ENCODE data around the gene ZNF532. TPM values are rescaled to one million over a fixed set of nuclear protein-coding genes. Genes with fewer than 3 reads are reported as not detected.

The ZNF532 gene
- total and polyA plus RNA-seq, 2 donors, result 11.6 to 11.9 TPM

DNA sequence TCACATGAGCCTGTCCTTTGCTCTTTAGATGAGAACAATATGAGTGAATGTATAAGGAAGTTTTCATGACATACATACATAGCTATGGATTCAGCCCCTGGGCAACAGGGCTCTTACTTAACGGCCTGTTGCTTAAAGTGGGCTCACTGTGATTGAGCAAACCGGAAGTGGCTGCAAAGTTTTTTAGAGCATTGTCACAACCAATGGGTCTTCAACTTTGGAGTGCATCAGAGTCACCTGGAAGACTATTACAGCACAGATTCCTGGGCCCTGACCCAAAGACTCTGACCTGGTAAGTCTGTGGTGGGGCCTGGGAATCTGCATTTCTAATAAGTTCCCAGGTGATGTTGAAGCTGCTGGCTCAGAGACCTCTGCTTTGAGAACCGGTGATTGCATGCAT is 168.7 kb downstream of the ZNF532 start:
- DNase-seq (ENCODE audit: low read depth in 6 of 9, low spot score in 9 of 9), result no peak
- H3K4me3 ChIP-seq (ENCODE audit: low read length in 2 of 2), result no peak overlapping the region
- 92% methylated on average over 3 of the region's 3 CpGs for WGBS

DNA sequence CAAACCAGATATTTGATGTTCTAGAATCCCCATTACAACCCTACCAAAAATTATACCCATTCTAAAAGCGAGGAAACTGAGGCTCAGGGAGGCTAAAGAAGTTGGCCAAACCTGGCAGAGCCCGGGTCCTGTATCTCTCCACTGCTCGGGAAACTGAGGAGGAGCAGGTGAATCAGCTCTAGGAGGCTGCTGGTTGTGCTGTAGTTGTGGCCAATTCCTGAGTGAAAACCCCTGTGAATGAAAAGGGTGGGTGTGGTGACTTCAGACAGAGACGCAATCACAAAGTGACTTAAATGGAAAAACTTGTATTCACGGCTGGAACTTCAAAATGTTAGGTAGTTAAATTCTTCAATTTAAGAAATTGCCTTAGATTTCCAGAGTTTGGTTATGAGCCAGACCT is 169.3 kb downstream of the ZNF532 start:
- no peaks in the 10 kb centered on the region for H3K27me3 ChIP-seq (ENCODE audit: control insufficient read depth in 2 of 2, insufficient read depth in 1 of 2, low read length in 1 of 2)
- no peaks in the 10 kb centered on the region for H3K36me3 ChIP-seq (ENCODE audit: control insufficient read depth in 2 of 2, insufficient read depth in 2 of 2, low read length in 1 of 2)
- H3K4me3 ChIP-seq (ENCODE audit: low read length in 2 of 2), result no peak overlapping the region
- no peak for DNase-seq (ENCODE audit: low read depth in 6 of 9, low spot score in 9 of 9)
- no peak overlapping the region for H3K27ac ChIP-seq (ENCODE audit: low read depth in 1 of 2, low read length in 1 of 2)
- WGBS, result 93% methylated on average over 5 of the region's 5 CpGs
- no peaks in the 10 kb centered on the region for H3K4me1 ChIP-seq (ENCODE audit: control insufficient read depth in 2 of 2, insufficient read depth in 2 of 2, low read length in 2 of 2)
- H3K9me3 ChIP-seq (ENCODE audit: control insufficient read depth in 2 of 2, insufficient read depth in 1 of 2, low read length in 1 of 2), result no peaks in the 10 kb centered on the region

More for the DNA sequence above, 168.7 kb downstream of the ZNF532 start:
- Histone ChIP-seq H3K36me3 (ENCODE audit: control insufficient read depth in 2 of 2, insufficient read depth in 2 of 2, low read length in 1 of 2) (no peaks in the 10 kb centered on the region), H3K4me1 (ENCODE audit: control insufficient read depth in 2 of 2, insufficient read depth in 2 of 2, low read length in 2 of 2) (no peaks in the 10 kb centered on the region), H3K27me3 (ENCODE audit: control insufficient read depth in 2 of 2, insufficient read depth in 1 of 2, low read length in 1 of 2) (no peaks in the 10 kb centered on the region), H3K27ac (ENCODE audit: low read depth in 1 of 2, low read length in 1 of 2) (no peak overlapping the region), H3K9me3 (ENCODE audit: control insufficient read depth in 2 of 2, insufficient read depth in 1 of 2, low read length in 1 of 2) (no peaks in the 10 kb centered on the region)

DNA sequence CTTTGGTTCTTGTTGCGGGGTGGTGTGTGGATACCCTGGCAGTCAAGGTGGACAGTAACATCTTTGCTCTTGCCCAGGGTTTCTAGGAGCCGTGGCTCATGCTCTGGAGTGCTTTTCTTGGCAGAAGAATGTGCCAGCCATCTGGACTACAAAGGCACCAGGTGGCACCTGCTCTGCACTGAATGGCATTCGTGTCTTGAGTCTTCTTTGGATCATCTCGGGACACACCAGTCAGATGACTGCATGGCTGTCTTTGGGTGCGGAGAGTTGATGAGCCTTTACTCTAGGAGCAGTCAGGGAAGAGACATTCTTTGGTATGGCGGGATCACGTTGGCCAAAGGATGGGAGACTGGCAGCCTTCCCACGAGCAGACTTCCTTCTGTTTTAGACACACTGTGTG is 170.9 kb downstream of the ZNF532 start:
- no peak for DNase-seq (ENCODE audit: low read depth in 6 of 9, low spot score in 9 of 9)
- no peak overlapping the region for H3K4me3 ChIP-seq (ENCODE audit: low read length in 2 of 2)
- H3K4me1 ChIP-seq (ENCODE audit: control insufficient read depth in 2 of 2, insufficient read depth in 2 of 2, low read length in 2 of 2), result no peaks in the 10 kb centered on the region
- no peaks in the 10 kb centered on the region for H3K27me3 ChIP-seq (ENCODE audit: control insufficient read depth in 2 of 2, insufficient read depth in 1 of 2, low read length in 1 of 2)
- no peaks in the 10 kb centered on the region for H3K9me3 ChIP-seq (ENCODE audit: control insufficient read depth in 2 of 2, insufficient read depth in 1 of 2, low read length in 1 of 2)
- H3K27ac ChIP-seq (ENCODE audit: low read depth in 1 of 2, low read length in 1 of 2), result no peak overlapping the region
- H3K36me3 ChIP-seq (ENCODE audit: control insufficient read depth in 2 of 2, insufficient read depth in 2 of 2, low read length in 1 of 2), result no peaks in the 10 kb centered on the region
- WGBS, result 94% methylated on average over 8 of the region's 8 CpGs

Other genes starting within 250 kb of the ZNF532 start
- 20.7 TPM for gene ALPK2, start 235.8 kb upstream of the ZNF532 start, total RNA-seq
- 10.5 TPM for gene ALPK2, start 235.8 kb upstream of the ZNF532 start, polyA plus RNA-seq
- 40.0 TPM for gene MALT1, start 193.4 kb upstream of the ZNF532 start, total RNA-seq
- gene MALT1, start 193.4 kb upstream of the ZNF532 start, polyA plus RNA-seq, result 35.2 TPM